K562 (cell line): ENCODE measurements around the gene SHB. TPM values are rescaled to one million over a fixed set of nuclear protein-coding genes. Genes with fewer than 3 reads are reported as not detected.
A peak's percentile ranks its signal among the peaks of the same experiment; 100 is the strongest.

Experiments
- CBFA2T2 ChIP-seq: fragments of 450-650 bp; conservative IDR thresholded peaks from 2 replicates; pipeline ENCODE4 v1.6.1; 2017; ENCODE audit warnings: mild to moderate bottlenecking
- EWSR1 ChIP-seq: fragments of 450-650 bp; IDR thresholded peaks from 2 replicates; pipeline ENCODE4 v1.6.1; 2018; ENCODE audit warnings: borderline replicate concordance, mild to moderate bottlenecking, low read depth, moderate library complexity; ENCODE audit not compliant: partially characterized antibody
- RBM15 ChIP-seq: fragments of 200-400 bp; formaldehyde crosslinking; IDR thresholded peaks from 2 replicates; pipeline ENCODE4 v1.6.1; 2018; ENCODE audit warnings: mild to moderate bottlenecking, low read length, moderate library complexity; ENCODE audit not compliant: insufficient read depth
- SMAD3 ChIP-seq: fragments of 450-650 bp; formaldehyde crosslinking; conservative IDR thresholded peaks from 2 replicates; pipeline ENCODE4 v1.4.0; 2020; ENCODE audit warnings: mild to moderate bottlenecking
- U2AF2 ChIP-seq: fragments of 200-400 bp; formaldehyde crosslinking; optimal IDR thresholded peaks from 2 replicates; pipeline ENCODE3; 2017; ENCODE audit warnings: low read depth, mild to moderate bottlenecking, low read length
- ZBTB7A ChIP-seq: IDR thresholded peaks from 2 replicates; pipeline ENCODE4 v1.6.1; 2011; ENCODE audit warnings: low read depth, mild to moderate bottlenecking, low read length, moderate library complexity, borderline replicate concordance; ENCODE audit not compliant: control insufficient read depth
- ZNF561 ChIP-seq: fragments of 450-650 bp; formaldehyde crosslinking; conservative IDR thresholded peaks from 2 replicates; pipeline ENCODE4 v1.4.0; 2020; ENCODE audit warnings: mild to moderate bottlenecking, moderate library complexity
- ZNF695 ChIP-seq: fragments of 450-650 bp; formaldehyde crosslinking; IDR thresholded peaks from 2 replicates; pipeline ENCODE4 v1.4.0; 2020; ENCODE audit warnings: mild to moderate bottlenecking, moderate library complexity
- ZNF785 ChIP-seq: fragments of 250-450 bp; sonication (Bioruptor Pico); IDR thresholded peaks from 2 replicates; pipeline ENCODE4 v1.4.0; 2020; ENCODE audit warnings: mild to moderate bottlenecking
- polyA plus RNA-seq, 8 experiments: library from polyadenylated mRNA; depleted of rRNA in 4 of 8; stranded (reverse) in 5 of 8; unstranded in 3 of 8; fragments of >200 nt; fragmentation: Nextera tagmentation in 2 of 8; fragmentation: Illumina TruSeq in 1 of 8; extraction: Ambion mirVana in 2 of 8; extraction: Trizol in 1 of 8; gene quantifications; 2 replicates each; pipeline versions ENCODE4 v1.2.1 to v1.2.3, GENCODE V29; 2011 to 2014; ENCODE audit warnings: inconsistent platforms in 1 of 8, missing spikeins in 1 of 8
- total RNA-seq, 7 experiments: library from RNA; depleted of rRNA in 6 of 7; stranded (reverse); fragments of >200 nt in 6 of 7; fragmentation: Illumina TruSeq in 2 of 7; extraction: Trizol in 2 of 7; gene quantifications; 2 replicates each; pipeline versions ENCODE4 v1.2.1 to v1.2.3, GENCODE V29; 2011 to 2021; ENCODE audit warnings: low replicate concordance in 1 of 7
- TF ChIP-seq, protein P1 (sequence below): fragments of 450-650 bp; IDR thresholded peaks from one replicate; pipeline ENCODE4 v1.6.1; 2018; ENCODE audit warnings: mild to moderate bottlenecking, moderate library complexity; ENCODE audit not compliant: partially characterized antibody
- TF ChIP-seq, protein P2 (sequence below): fragments of 250-450 bp; sonication (Bioruptor Pico); IDR thresholded peaks from 2 replicates; pipeline ENCODE4 v1.8.0; 2021; ENCODE audit warnings: moderate library complexity, mild to moderate bottlenecking, inconsistent platforms
- TF ChIP-seq, protein P3 (sequence below): fragments of 250-450 bp; sonication (Bioruptor Pico); IDR thresholded peaks from 2 replicates; pipeline ENCODE4 v1.8.0; 2021; ENCODE audit warnings: moderate library complexity, mild to moderate bottlenecking, inconsistent platforms
- TF ChIP-seq, protein P4 (sequence below): fragments of 450-650 bp; IDR thresholded peaks from 2 replicates; pipeline ENCODE4 v1.6.1; 2016; ENCODE audit warnings: missing biosample characterization, missing genetic modification characterization
- TF ChIP-seq, protein P5 (sequence below): fragments of 450-650 bp; IDR thresholded peaks from 2 replicates; pipeline ENCODE4 v1.6.1; 2016; ENCODE audit warnings: antibody characterized with exemption
- TF ChIP-seq, protein P6 (sequence below): fragments of 450-650 bp; IDR thresholded peaks from 2 replicates; pipeline ENCODE4 v1.6.1; 2016; ENCODE audit warnings: low read depth, mild to moderate bottlenecking, moderate library complexity
- TF ChIP-seq, protein P7 (sequence below): fragments of 450-650 bp; formaldehyde crosslinking; IDR thresholded peaks from 2 replicates; pipeline ENCODE4 v1.4.0; 2020; ENCODE audit warnings: mild to moderate bottlenecking, moderate library complexity
- TF ChIP-seq, protein P8 (sequence below): fragments of 450-650 bp; conservative IDR thresholded peaks from 2 replicates; pipeline ENCODE4 v1.6.1; 2016; ENCODE audit warnings: missing genetic modification characterization, low read depth, mild to moderate bottlenecking, missing compliant biosample characterization, moderate library complexity

The SHB gene
- total and polyA plus RNA-seq, 9 of the 15 experiments (the other 6 are each of a cell fraction or from before 2014, with no cell fraction given): 0.78 to 16.0 (median 5.3) TPM

DNA sequence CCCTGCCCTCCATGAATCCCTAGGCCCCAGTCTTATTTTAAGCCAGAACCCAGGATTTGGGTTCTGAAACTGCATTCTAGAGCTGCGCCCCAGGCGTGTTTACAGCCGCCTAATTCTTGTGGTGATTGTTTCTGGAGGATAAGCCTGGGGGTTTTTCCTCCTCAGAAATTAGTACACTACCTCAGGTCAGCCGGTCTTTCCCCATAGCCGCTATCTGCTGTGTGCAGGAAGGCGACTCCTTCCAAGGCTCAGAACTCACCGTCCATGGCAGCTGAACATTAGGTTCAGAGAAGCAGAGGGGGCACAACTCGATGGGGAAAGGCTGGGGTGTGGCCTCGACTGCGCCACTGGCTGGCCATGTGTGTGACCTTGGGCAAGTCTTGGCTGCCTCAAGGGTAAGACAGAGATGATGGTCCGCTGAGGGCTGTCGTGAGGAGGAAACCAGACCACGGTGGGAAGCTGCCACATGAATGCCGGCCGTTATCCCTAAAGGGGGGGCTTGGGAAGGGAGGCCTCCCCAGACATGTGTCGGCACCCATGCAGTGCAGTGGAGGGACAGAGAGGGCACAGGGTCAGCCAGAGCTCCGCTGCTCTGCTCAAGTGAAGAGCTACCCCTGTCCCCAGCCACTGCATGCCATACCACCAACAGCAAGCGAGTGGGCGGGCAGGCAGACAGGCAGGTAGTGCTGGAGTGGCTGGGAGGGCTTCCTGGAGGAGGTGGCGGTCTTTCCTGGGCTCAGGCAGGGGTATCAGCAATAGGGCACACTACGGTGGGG is 28.9 kb downstream of the SHB start (continued):
- TF ChIP-seq, protein P1, sequence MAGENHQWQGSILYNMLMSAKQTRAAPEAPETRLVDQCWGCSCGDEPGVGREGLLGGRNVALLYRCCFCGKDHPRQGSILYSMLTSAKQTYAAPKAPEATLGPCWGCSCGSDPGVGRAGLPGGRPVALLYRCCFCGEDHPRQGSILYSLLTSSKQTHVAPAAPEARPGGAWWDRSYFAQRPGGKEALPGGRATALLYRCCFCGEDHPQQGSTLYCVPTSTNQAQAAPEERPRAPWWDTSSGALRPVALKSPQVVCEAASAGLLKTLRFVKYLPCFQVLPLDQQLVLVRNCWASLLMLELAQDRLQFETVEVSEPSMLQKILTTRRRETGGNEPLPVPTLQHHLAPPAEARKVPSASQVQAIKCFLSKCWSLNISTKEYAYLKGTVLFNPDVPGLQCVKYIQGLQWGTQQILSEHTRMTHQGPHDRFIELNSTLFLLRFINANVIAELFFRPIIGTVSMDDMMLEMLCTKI: no peak
- TF ChIP-seq, protein P2, sequence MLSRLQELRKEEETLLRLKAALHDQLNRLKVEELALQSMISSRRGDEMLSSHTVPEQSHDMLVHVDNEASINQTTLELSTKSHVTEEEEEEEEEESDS (CRISPR knock-in tag): no peak
- no peak for TF ChIP-seq SMAD3 (CRISPR knock-in tag)
- no peak for TF ChIP-seq EWSR1
- TF ChIP-seq, protein P3, sequence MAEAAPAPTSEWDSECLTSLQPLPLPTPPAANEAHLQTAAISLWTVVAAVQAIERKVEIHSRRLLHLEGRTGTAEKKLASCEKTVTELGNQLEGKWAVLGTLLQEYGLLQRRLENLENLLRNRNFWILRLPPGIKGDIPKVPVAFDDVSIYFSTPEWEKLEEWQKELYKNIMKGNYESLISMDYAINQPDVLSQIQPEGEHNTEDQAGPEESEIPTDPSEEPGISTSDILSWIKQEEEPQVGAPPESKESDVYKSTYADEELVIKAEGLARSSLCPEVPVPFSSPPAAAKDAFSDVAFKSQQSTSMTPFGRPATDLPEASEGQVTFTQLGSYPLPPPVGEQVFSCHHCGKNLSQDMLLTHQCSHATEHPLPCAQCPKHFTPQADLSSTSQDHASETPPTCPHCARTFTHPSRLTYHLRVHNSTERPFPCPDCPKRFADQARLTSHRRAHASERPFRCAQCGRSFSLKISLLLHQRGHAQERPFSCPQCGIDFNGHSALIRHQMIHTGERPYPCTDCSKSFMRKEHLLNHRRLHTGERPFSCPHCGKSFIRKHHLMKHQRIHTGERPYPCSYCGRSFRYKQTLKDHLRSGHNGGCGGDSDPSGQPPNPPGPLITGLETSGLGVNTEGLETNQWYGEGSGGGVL (CRISPR knock-in tag): no peak
- peak; percentile 76 for TF ChIP-seq CBFA2T2
- TF ChIP-seq, protein P4, sequence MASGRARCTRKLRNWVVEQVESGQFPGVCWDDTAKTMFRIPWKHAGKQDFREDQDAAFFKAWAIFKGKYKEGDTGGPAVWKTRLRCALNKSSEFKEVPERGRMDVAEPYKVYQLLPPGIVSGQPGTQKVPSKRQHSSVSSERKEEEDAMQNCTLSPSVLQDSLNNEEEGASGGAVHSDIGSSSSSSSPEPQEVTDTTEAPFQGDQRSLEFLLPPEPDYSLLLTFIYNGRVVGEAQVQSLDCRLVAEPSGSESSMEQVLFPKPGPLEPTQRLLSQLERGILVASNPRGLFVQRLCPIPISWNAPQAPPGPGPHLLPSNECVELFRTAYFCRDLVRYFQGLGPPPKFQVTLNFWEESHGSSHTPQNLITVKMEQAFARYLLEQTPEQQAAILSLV (tag): no peak
- TF ChIP-seq, protein P5, sequence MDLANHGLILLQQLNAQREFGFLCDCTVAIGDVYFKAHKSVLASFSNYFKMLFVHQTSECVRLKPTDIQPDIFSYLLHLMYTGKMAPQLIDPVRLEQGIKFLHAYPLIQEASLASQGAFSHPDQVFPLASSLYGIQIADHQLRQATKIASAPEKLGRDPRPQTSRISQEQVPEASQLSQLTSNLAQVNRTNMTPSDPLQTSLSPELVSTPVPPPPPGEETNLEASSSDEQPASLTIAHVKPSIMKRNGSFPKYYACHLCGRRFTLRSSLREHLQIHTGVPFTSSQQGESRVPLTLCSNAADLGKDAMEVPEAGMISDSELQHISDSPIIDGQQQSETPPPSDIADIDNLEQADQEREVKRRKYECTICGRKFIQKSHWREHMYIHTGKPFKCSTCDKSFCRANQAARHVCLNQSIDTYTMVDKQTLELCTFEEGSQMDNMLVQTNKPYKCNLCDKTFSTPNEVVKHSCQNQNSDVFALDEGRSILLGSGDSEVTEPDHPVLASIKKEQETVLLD: peak; percentile 45; the same call in 1 of the 2 replicates
- TF ChIP-seq, protein P6, sequence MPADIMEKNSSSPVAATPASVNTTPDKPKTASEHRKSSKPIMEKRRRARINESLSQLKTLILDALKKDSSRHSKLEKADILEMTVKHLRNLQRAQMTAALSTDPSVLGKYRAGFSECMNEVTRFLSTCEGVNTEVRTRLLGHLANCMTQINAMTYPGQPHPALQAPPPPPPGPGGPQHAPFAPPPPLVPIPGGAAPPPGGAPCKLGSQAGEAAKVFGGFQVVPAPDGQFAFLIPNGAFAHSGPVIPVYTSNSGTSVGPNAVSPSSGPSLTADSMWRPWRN: no peak
- no peak for TF ChIP-seq ZNF561 (CRISPR knock-in tag)
- no peak; the same call in 1 of the 2 replicates for TF ChIP-seq ZBTB7A
- TF ChIP-seq ZNF695 (CRISPR knock-in tag): no peak
- no peak for TF ChIP-seq U2AF2
- TF ChIP-seq RBM15: no peak
- TF ChIP-seq, protein P7, sequence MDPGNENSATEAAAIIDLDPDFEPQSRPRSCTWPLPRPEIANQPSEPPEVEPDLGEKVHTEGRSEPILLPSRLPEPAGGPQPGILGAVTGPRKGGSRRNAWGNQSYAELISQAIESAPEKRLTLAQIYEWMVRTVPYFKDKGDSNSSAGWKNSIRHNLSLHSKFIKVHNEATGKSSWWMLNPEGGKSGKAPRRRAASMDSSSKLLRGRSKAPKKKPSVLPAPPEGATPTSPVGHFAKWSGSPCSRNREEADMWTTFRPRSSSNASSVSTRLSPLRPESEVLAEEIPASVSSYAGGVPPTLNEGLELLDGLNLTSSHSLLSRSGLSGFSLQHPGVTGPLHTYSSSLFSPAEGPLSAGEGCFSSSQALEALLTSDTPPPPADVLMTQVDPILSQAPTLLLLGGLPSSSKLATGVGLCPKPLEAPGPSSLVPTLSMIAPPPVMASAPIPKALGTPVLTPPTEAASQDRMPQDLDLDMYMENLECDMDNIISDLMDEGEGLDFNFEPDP (CRISPR knock-in tag): no peak
- TF ChIP-seq, protein P8, sequence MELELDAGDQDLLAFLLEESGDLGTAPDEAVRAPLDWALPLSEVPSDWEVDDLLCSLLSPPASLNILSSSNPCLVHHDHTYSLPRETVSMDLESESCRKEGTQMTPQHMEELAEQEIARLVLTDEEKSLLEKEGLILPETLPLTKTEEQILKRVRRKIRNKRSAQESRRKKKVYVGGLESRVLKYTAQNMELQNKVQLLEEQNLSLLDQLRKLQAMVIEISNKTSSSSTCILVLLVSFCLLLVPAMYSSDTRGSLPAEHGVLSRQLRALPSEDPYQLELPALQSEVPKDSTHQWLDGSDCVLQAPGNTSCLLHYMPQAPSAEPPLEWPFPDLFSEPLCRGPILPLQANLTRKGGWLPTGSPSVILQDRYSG (tag): 0 out of 2 replicates have a peak, but pooled peaks have one; percentile 26
- no peak for TF ChIP-seq ZNF785 (CRISPR knock-in tag)
